Activated CD4-positive, alpha-beta T cell treated with anti-CD3 and anti-CD28 coated beads, Interleukin-2, amount 50 U/mL, for 16 hours (primary cell): ENCODE data around the gene PLBD2.
"Not testable (repeated sequence)": the region's sequence is repeated elsewhere in the genome, so short reads cannot be mapped to it uniquely, and the experiment has no call there.

Source experiments
- DNase-seq: peaks from one replicate; pipeline ENCODE4 v3.0.0-alpha.2; 2020

Gene PLBD2

GRCh38 chr12:113334786-113335539 is 23.4 kb upstream of the PLBD2 start, which contains the start of gene SLC8B1:
TSS of gene SLC8B1 (minus strand) at chr12:113335109. CDS start at chr12:113332878, 2,231 bp downstream.
- DNase-seq = peak; percentile 89

DNA sequence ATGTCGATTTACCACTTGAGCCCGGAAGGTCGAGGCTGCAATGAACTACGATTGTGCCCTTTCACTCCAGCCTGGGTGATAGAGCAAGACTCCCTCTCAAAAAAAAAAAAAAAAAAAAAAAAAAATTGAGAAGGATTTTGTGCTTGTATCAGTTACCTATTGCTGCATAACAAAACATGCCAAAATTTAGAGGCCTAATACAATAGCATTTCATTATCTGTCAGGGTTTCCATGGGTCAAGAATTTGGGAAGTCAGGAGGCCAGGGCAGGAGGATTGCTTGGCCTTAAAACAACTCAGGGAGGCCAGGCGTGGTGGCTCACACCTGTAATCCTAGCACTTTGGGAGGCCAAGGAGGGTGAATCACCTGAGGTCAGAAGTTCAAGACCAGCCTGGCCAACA is 18.8 kb upstream of the PLBD2 start:
- no peak for DNase-seq

- DNase-seq = no peak
These were observed 18.3 kb upstream of the PLBD2 start for GRCh38 chr12:113340061-113340460.

DNA sequence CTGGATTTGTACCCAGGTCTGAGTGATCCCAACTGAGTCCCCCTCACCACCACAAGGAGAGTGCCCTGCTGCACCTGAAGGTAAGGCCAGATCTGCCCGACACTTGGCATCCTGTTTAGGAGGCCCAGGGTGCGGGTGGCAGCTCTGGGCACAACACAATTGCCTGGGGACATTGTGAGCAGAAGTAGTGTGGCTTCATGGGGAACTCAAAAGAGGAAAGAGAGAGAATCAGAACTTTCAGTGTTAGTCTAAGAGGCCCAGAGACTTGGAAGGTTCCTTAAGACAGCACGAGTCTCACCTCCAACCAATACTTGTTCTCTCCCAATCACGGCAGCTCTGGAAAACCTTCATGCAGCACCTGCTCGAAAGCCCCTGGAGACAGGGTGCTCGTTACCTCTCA is 16.9 kb upstream of the PLBD2 start:
- no peak for DNase-seq

- DNase-seq = no peak
These were observed 13.1 kb upstream of the PLBD2 start for GRCh38 chr12:113345318-113345717.

DNA sequence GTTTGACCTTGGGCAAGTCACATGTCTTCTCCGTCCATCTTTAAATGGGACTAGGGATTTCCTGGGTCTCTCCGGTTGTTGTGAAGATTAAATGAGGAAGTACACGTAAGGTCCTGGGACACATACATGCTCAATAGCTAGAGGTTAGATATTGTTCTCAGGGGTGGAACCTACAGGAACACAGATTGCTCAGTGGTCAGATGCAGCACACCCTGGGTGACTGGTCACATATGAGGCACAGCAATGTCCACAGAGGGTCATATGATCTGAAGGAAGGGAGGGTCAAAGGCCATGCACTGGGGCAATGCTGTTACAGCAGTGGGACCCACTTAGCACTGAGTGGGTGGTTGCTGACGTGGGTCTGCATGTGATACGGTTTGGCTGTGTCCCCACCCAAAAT is 12.0 kb upstream of the PLBD2 start:
- no peak for DNase-seq

DNA sequence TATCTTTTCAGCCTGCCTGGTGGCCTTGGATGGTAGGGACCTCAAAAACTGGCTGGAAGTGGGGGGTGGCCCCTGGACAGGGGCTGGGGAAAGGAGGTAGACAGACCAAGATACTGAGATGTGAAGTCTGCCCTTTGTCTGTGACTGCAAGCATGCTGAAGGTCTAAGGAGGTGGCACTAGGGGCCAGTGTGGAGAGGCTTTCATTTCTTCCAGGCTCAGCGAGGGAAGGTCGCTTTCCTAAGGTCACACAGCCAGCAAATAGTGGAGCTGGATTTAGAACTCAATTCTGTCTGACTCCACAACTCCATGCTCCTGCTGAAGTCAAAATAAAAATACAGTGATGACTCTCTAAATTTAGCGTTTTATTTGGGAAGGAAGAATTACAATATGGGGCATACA is 11.3 kb upstream of the PLBD2 start:
- no peak for DNase-seq

GRCh38 chr12:113347892-113348291 is 10.5 kb upstream of the PLBD2 start:
- no peak for DNase-seq

GRCh38 chr12:113348849-113349536 is 9.4 kb upstream of the PLBD2 start:
- DNase-seq = no peak

GRCh38 chr12:113351089-113351488 is 7.3 kb upstream of the PLBD2 start:
- DNase-seq = no peak

DNA sequence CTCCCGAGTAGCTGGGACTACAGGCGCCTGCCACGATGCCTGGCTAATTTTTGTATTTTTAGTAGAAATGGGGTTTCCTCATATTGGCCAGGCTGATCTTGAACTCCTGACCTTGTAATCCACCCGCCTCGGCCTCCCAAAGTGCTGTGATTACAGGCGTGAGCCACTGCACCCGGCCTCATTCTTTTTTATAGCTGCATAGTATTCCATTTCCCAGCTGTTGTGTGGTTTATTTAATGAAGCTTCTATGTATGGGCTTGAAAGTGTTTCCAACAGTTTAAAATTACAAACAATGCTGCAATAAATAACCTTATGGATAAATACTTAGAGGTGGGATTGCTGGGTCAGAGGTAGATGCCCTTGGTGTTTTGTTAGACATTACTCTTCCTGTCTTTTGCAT is 4.2 kb upstream of the PLBD2 start:
- DNase-seq = not testable (repeated sequence)

- DNase-seq = no peak
These were observed 949 bp downstream of the PLBD2 start for GRCh38 chr12:113359133-113359938.

DNA sequence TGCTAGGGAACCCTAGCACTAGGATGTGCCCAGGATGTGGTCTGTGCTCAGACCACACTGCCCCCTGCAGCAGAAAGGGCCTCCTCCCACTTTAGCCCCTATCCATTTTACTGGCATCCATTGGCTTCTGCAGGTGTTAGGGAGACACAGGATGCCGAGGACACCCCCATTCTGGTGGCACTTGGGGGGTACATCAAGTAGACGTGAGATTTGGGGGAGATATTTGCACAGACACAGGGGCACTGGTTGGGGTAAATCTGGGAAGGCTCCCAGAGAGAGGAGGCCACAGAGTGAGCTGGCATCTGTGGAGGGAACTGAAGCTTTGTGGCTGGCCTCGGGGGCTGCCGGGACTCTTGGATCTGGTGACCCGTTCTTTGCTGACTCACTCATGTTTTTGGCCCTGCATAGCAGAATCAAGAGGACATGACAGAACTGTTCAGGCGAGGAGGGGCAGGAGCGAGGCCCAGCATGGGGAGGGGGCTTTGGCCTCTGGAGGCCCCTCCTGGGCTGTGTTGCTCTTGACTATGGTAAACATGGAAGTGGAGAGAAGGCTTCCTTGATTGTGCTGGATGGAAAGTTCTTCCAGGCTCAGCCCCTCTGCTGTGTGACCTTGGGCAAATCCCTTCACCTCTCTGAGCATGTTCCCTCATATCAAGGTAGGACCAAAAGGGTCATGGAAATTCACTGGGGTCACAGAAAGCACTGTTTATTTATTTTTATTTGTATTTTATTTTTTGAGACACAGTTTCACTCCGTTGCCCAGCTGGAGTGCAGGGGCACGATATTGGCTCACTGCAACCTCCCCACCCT is 1.8 kb downstream of the PLBD2 start:
- DNase-seq = no peak

DNA sequence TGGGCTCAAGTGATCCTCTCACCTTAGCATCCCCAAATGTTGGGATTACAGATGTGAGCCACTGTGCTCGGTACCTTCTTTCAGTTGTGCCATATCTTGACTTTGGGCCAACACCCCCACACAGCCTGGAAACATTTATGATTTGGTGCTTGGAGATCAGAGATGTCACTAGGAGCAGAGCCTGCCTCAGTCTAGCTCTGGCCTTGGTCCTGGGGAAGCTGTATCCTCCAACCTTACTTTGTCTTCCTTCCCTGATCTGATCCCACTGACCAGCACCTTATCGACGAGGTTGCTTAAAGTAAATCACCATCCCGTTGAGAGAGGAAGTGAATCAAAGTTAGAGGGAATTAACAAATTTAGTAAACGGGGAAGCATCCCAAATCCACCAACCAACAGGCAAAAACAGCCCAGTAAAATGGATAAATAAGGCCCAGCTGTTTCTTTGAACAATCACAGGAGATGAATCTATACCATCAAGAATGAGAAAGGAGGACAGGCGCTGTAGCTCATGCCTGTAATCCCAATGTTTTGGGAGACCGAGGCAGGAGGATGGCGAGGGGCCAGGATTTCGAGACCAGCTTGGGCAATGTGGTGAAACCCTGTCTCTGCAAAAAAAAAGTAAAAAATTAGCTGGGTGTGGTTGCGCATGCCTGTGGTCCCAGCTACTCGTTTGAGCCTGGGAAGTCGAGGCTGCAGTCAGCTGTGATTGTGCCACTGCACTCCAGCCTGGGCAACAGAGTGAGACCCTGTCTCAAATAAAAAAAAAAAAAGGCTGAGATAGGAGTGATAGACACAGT is 3.4 kb downstream of the PLBD2 start:
- no peak for DNase-seq

DNA sequence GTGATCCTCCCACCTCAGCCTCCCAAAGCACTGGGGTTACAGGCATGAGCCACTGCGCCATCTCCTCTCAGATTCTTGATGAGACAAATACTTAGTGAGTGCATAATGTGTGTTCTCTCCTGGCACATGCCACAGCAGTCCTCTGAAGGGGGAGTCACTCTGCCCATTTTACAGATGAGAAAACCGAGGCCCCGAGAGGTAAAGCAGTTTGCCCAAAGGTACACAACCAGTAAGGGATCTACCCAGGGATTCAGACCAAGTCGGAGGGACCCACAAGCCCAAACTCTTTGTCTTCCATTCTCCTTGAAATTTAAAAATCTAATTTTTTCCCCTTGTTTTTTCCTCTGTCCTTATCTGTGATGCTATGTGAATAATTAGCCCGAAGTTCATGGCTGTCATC is 6.3 kb downstream of the PLBD2 start:
- no peak for DNase-seq

GRCh38 chr12:113365639-113366395 is 7.4 kb downstream of the PLBD2 start:
- no peak for DNase-seq

- no peak for DNase-seq
These were observed 8.4 kb downstream of the PLBD2 start for GRCh38 chr12:113366827-113367226.

- no peak for DNase-seq
These were observed 9.9 kb downstream of the PLBD2 start for GRCh38 chr12:113368331-113368730.

- DNase-seq = no peak
These were observed 11.1 kb downstream of the PLBD2 start for GRCh38 chr12:113369391-113369985.

DNA sequence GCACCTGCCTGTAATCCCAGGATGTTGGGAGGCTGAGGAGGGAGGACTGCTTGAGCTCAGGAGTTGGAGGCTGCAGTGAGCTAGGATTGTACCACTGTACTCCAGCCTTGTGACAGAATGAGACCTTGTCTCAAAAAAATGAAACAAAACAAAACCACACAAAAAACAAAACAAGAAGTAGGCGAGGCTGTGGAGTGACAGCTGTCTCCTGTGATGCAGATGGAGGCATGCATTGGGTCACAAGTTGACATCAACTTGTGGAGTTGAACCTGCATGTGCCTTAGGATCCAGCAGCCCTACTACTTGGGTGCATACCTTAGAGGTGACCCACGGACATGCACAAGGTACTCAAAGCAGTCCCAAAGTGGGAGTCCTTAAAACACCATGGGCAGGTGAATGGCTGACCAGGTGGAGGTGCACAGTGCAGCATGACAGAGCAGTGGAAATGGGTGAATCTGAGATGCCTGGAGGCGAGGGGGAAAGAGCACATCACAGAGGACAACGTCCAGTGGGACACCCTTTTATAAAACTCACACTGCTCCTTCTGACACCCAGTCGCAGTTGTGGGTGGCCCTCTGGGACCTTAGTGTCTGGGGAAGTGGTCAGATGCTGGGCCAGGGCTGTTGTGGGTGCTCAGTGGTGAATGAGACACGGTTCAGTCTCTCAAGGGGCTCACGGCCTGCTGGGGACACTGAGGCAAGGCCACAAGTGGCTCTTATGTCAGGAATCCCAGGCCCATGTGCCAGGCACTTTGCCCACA is 12.7 kb downstream of the PLBD2 start:
- no peak for DNase-seq
